ENCODE data around the gene GNAO1.
A peak's percentile ranks its signal among the peaks of the same experiment; 100 is the strongest.

- no peak for TF ChIP-seq CTCF (IDR thresholded peaks at IDR 0.05)
- peak in 1 of 4 donors; percentile 67 for TF ChIP-seq EP300 (IDR thresholded peaks at IDR 0.05)
- TF ChIP-seq POLR2A (IDR thresholded peaks at IDR 0.05): no peak
- peak in 3 of 4 donors; percentile 54 to 71 (median 64) for TF ChIP-seq POLR2AphosphoS5 (IDR thresholded peaks at IDR 0.05)
Measured at GRCh38 chr16:56241596-56241995, 50.3 kb downstream of the GNAO1 start.
